GM19463 (cell line): ENCODE measurements around the gene PABPN1L.

Source experiments
- ATAC-seq: cut with Tn5 transposase; IDR thresholded peaks from one replicate; pipeline ENCODE4 v1.9.1; 2021; ENCODE audit warnings: mild to moderate bottlenecking, moderate library complexity; ENCODE audit not compliant: unreplicated experiment

PABPN1L gene

DNA sequence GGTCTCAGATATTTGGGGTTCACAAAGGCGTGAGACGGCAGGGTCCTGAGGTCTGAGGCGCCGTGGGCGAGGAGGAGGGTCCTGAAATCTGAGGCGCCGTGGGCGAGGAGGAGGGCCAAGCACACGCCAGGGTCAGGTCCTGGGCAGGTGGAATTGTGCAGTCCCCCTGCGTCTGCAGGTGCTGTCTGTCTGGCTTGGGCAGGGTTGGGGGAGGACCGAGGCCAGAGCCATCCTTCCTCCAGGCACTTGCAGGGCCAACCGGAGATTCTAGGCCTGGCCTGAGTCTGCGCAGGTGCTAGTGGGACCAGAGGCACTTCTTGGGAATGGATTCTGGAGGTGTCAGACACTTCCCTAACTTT, 52.3 kb downstream of the PABPN1L start:
- ATAC-seq = no peak
